A673 (cell line): Measurements from ENCODE around the gene LPIN2.

ENCODE experiments used
- CTCF ChIP-seq: fragments of 300-800, 200-600 bp; sonication (generic); conservative IDR thresholded peaks from 2 replicates; pipeline ENCODE4 v1.5.1; 2017; ENCODE audit warnings: low read depth, mild to moderate bottlenecking, antibody characterized with exemption, low read length, moderate library complexity, mixed read lengths
- EZH2 ChIP-seq: fragments of 200-600 bp; sonication (generic); IDR thresholded peaks from 2 replicates; pipeline ENCODE4 v1.6.1; 2017; ENCODE audit warnings: borderline replicate concordance, low read depth, mild to moderate bottlenecking, mixed read lengths, antibody characterized with exemption, low read length; ENCODE audit not compliant: poor library complexity, severe bottlenecking

- TF ChIP-seq EZH2 (no peak), CTCF (no peak)
These were observed 48.8 kb upstream of the LPIN2 start for GRCh38 chr18:3061581-3062312.
